HepG2 (cell line): ENCODE measurements around the gene NAIP. TPM values are rescaled to one million over a fixed set of nuclear protein-coding genes. Genes with fewer than 3 reads are reported as not detected.

ENCODE experiments used
- ATAC-seq: fragments of 200-7000 bp; cut with Tn5 transposase; 3 replicates; pipeline ENCODE4 v1.9.1; 2020; ENCODE audit warnings: mild to moderate bottlenecking, moderate library complexity
- BruUV-seq: library from RNA; stranded (reverse); fragments of 400-500 nt; replicated peaks from 2 replicates; lab custom pipeline; 2021; lab: Mats Ljungman, UMichigan
- CTCF ChIA-PET: fragments of 300-600 bp; formaldehyde crosslinking; extraction: SDS; loops from one replicate; lab custom pipeline; 2021; ENCODE audit warnings: low total read pairs, inconsistent platforms, low intra/inter-chr PET ratio; lab: Yijun Ruan, JAX
- POLR2A ChIA-PET: fragments of 350-600 bp; sonication (Branson Sonifier 250); formaldehyde crosslinking; loops from one replicate; lab custom pipeline; 2020; ENCODE audit warnings: antibody characterized with exemption, inconsistent platforms; lab: Yijun Ruan, JAX
- DNase-seq: peaks from one replicate; pipeline ENCODE4 v3.0.0-alpha.2; 2015; ENCODE audit warnings: low spot score
- FAIRE-seq: peaks from 3 replicates; lab custom pipeline; 2011; peaks lifted over from hg19 to GRCh38; lab: Jason Lieb, UNC
- H2AFZ ChIP-seq: one replicate; pipeline ENCODE4 v1.6.1; 2011; ENCODE audit warnings: low read length, inconsistent platforms
- H3K27ac ChIP-seq: fragments of 300-600 bp; 3 replicates; pipeline ENCODE4 v1.8.0; 2011; ENCODE audit warnings: mixed run types, mild to moderate bottlenecking, mixed read lengths, low read length, inconsistent platforms; ENCODE audit not compliant: insufficient read depth; ENCODE audit errors: extremely low read length
- H3K27me3 ChIP-seq, 2 experiments: fragments of 200-600 bp in 1 of 2; 2 replicates in 1 of 2; 3 replicates in 1 of 2; pipeline versions ENCODE4 v1.6.0 to v1.8.0; 2011; ENCODE audit warnings: low read length in 2 of 2, mild to moderate bottlenecking in 2 of 2, moderate library complexity in 2 of 2, inconsistent platforms in 1 of 2; ENCODE audit not compliant: insufficient read depth in 2 of 2, control insufficient read depth in 1 of 2
- H3K36me3 ChIP-seq, 2 experiments: fragments of 200-600 bp in 1 of 2; replicated peaks in 1 of 2; 2 replicates in 1 of 2; 3 replicates in 1 of 2; pipeline versions ENCODE4 v1.5.1 to v1.8.0; 2011; ENCODE audit warnings: low read length in 2 of 2, inconsistent platforms in 1 of 2; ENCODE audit not compliant: insufficient read depth in 2 of 2, control insufficient read depth in 1 of 2
- H3K4me1 ChIP-seq: 2 replicates; pipeline ENCODE4 v1.5.1; 2012; ENCODE audit warnings: low read length, inconsistent platforms; ENCODE audit not compliant: insufficient read depth
- H3K4me2 ChIP-seq: 2 replicates; pipeline ENCODE4 v1.6.0; 2011; ENCODE audit warnings: low read depth, low read length, inconsistent platforms
- H3K4me3 ChIP-seq, 3 experiments: fragments of 200-600 bp in 1 of 3; sonication (generic), shearing (Covaris generic) in 1 of 3; replicated peaks in 1 of 3; 2 replicates each; pipeline ENCODE4 v1.5.1; 2011 to 2016; ENCODE audit warnings: low read length in 3 of 3, inconsistent platforms in 2 of 3, low read depth in 2 of 3, mild to moderate bottlenecking in 2 of 3, control low read depth in 1 of 3, mixed read lengths in 1 of 3; ENCODE audit not compliant: insufficient read depth in 1 of 3
- H3K79me2 ChIP-seq: one replicate; pipeline ENCODE4 v1.6.1; 2011; ENCODE audit warnings: low read length, inconsistent platforms; ENCODE audit not compliant: insufficient read depth
- H3K9ac ChIP-seq: 2 replicates; pipeline ENCODE4 v1.6.0; 2011; ENCODE audit warnings: mild to moderate bottlenecking, low read depth, low read length, inconsistent platforms; ENCODE audit not compliant: insufficient read depth
- H3K9me3 ChIP-seq: 2 replicates; pipeline ENCODE4 v1.5.1; 2012; ENCODE audit warnings: mild to moderate bottlenecking, low read length
- H4K20me1 ChIP-seq: 2 replicates; pipeline ENCODE4 v1.6.0; 2011; ENCODE audit warnings: inconsistent platforms, mild to moderate bottlenecking, low read length, moderate library complexity; ENCODE audit not compliant: insufficient read depth
- TSC22D2 ChIP-seq: sonication (generic); formaldehyde crosslinking; IDR thresholded peaks from 2 replicates; pipeline ENCODE4 v1.5.1; 2020; ENCODE audit warnings: missing genetic modification reagents, mild to moderate bottlenecking, borderline replicate concordance
- ZNF280D ChIP-seq: sonication (generic); formaldehyde crosslinking; IDR thresholded peaks from 2 replicates; pipeline ENCODE4 v1.5.1; 2020; ENCODE audit warnings: mild to moderate bottlenecking, missing genetic modification reagents
- ZNF800 ChIP-seq: sonication (generic); formaldehyde crosslinking; IDR thresholded peaks from 2 replicates; pipeline ENCODE4 v1.4.0; 2020; ENCODE audit warnings: missing genetic modification reagents
- WGBS: methylation state at CpG from one replicate; pipeline ENCODE4 v1.1.6; 2017; ENCODE audit warnings: low lambda C conversion rate; 5-methylcytosine and 5-hydroxymethylcytosine counted together
- in situ Hi-C: cut with HindIII; loops from 2 replicates; pipeline ENCODE4 v1.10.0; 2017; ENCODE audit warnings: low pct_unique_long_range_greater_than_20kb; ENCODE audit not compliant: extremely low pct_ligation_motif_present
- intact Hi-C: fragments of 100-400 bp; cut with micrococcal nuclease; formaldehyde crosslinking; loops from one replicate; pipeline ENCODE4 v1.10.0; 2022; ENCODE audit not compliant: unreplicated experiment
- polyA plus RNA-seq, 8 experiments: library from polyadenylated mRNA; depleted of rRNA in 3 of 8; stranded (reverse) in 7 of 8; unstranded in 1 of 8; fragments of >200 nt; fragmentation: Illumina TruSeq in 4 of 8; extraction: Trizol in 4 of 8; gene quantifications; 2 replicates each; pipeline versions ENCODE4 v1.2.1 to v1.2.3, GENCODE V29; 2011 to 2016; ENCODE audit warnings: low read depth in 4 of 8, missing spikeins in 1 of 8, mixed read lengths in 1 of 8; ENCODE audit not compliant: insufficient read depth in 1 of 8
- total RNA-seq, 5 experiments: library from RNA; depleted of rRNA; stranded (reverse); fragments of >200 nt; fragmentation: Illumina TruSeq; extraction: Trizol; gene quantifications; 2 replicates each; pipeline ENCODE4 v1.2.3, GENCODE V29; 2016; ENCODE audit warnings: low read depth in 1 of 5

Gene NAIP
- total and polyA plus RNA-seq, 2 of the 13 experiments (the other 11 are each of a cell fraction or from before 2014, with no cell fraction given), result 4.7 to 6.2 TPM

- ChIA-PET CTCF (no interaction called here), POLR2A (no interaction called here)
- no peak for TF ChIP-seq ZNF800 (CRISPR knock-in tag)
- TF ChIP-seq ZNF280D (CRISPR knock-in tag), result no peak
- TF ChIP-seq TSC22D2 (CRISPR knock-in tag), result no peak
- FAIRE-seq, result no peak
- H3K9me3 ChIP-seq, result no peaks in the 10 kb centered on the region
- no peaks in the 10 kb centered on the region for H3K27me3 ChIP-seq
- H3K4me3 ChIP-seq, result no peak overlapping the region
- H4K20me1 ChIP-seq, result no peaks in the 10 kb centered on the region
- no TSS peak for BruUV-seq
- H3K79me2 ChIP-seq, result no peaks in the 10 kb centered on the region
- in situ Hi-C loops, result no loop called here
- H3K9ac ChIP-seq, result no peak overlapping the region
- DNase-seq, result no peak
- no peak overlapping the region for H3K4me2 ChIP-seq
- ATAC-seq, result no peak
- 60% methylated on average over 8 of the region's 8 CpGs for WGBS
- H2AFZ ChIP-seq, result no peak overlapping the region
- intact Hi-C loops, result no loop called here
- no peaks in the 10 kb centered on the region for H3K36me3 ChIP-seq
- H3K27ac ChIP-seq, result no peak overlapping the region
- H3K4me1 ChIP-seq, result peaks cover 35% of the 10 kb centered on the region
Observed at GRCh38 chr5:71014176-71014575, 11.0 kb downstream of the NAIP start.
